Measurements from ENCODE around the gene LRMDA.

DNA sequence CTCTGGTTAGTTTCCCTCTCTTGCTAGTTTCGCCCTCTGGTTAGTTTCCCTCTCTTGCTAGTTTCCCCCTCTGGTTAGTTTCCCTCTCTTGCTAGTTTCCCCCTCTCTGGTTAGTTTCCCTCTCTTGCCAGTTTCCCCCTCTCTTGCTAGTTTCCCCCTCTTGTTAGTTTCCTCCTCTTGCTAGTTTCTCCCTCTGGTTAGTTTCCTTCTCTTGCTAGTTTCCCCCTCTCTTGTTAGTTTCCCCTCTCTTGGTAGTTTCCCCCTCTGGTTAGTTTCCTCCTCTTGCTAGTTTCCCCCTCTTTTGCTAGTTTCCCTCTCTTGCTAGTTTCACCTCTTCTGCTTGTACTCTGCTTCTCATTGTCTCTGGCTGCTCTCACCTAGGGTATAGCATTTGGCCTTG lies 613.8 kb downstream of the LRMDA start:
- TF ChIP-seq, protein P1, sequence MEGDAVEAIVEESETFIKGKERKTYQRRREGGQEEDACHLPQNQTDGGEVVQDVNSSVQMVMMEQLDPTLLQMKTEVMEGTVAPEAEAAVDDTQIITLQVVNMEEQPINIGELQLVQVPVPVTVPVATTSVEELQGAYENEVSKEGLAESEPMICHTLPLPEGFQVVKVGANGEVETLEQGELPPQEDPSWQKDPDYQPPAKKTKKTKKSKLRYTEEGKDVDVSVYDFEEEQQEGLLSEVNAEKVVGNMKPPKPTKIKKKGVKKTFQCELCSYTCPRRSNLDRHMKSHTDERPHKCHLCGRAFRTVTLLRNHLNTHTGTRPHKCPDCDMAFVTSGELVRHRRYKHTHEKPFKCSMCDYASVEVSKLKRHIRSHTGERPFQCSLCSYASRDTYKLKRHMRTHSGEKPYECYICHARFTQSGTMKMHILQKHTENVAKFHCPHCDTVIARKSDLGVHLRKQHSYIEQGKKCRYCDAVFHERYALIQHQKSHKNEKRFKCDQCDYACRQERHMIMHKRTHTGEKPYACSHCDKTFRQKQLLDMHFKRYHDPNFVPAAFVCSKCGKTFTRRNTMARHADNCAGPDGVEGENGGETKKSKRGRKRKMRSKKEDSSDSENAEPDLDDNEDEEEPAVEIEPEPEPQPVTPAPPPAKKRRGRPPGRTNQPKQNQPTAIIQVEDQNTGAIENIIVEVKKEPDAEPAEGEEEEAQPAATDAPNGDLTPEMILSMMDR (conservative IDR thresholded peaks at IDR 0.05; ENCODE audit: low read depth, low read length): no peak
- TF ChIP-seq, protein P2, sequence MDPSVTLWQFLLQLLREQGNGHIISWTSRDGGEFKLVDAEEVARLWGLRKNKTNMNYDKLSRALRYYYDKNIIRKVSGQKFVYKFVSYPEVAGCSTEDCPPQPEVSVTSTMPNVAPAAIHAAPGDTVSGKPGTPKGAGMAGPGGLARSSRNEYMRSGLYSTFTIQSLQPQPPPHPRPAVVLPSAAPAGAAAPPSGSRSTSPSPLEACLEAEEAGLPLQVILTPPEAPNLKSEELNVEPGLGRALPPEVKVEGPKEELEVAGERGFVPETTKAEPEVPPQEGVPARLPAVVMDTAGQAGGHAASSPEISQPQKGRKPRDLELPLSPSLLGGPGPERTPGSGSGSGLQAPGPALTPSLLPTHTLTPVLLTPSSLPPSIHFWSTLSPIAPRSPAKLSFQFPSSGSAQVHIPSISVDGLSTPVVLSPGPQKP (IDR thresholded peaks at IDR 0.05; ENCODE audit: borderline replicate concordance, low read depth, low read length): no peak

All from IMR-90 (cell line).